Measurements from ENCODE around the gene SMIM43.

DNA sequence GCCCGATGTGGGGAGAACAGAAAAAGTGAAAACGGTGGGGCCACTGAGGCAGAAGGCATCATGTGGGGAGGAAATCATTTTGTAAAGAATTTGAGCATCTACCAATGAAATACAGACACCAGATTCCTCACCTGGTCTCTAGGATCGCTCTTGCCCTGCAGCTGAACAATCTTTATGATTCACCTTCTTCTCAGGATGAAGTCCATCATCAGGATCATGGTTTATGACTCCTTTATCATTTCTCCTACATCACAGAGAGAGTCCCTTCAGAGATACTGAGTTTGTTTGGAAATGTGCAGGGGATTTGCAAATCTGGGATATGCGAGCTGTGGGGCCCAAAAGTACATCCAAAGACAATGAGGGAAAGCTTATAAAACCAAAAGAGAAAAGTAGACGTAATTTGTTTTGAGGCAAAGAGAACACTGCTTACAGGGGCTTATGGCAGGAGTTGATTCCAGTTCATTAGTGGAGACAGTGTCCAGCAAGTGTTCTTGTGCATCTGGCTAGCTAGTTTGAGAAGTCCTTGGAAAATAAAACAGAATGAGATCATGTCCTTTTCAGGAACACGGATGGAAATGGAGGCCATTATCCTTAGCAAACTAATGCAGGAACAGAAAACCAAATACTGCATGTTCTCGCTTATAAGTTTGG, 52.8 kb downstream of the SMIM43 start:
- TF ChIP-seq MAX (IDR thresholded peaks at IDR 0.05; ENCODE audit: insufficient read depth, insufficient read length) (no peak), FOS (IDR thresholded peaks at IDR 0.05; ENCODE audit: borderline replicate concordance, insufficient read depth, low read length) (no peak), POLR2AphosphoS5 (IDR thresholded peaks at IDR 0.05; ENCODE audit: insufficient read depth, low read depth, low read length) (no peak), EZH2 (IDR thresholded peaks at IDR 0.05; ENCODE audit: borderline replicate concordance, low read depth, low read length, severe bottlenecking) (no peak), POLR2A (IDR thresholded peaks at IDR 0.05; ENCODE audit: low read depth, low read length) (no peak)
- TF ChIP-seq, protein P1, sequence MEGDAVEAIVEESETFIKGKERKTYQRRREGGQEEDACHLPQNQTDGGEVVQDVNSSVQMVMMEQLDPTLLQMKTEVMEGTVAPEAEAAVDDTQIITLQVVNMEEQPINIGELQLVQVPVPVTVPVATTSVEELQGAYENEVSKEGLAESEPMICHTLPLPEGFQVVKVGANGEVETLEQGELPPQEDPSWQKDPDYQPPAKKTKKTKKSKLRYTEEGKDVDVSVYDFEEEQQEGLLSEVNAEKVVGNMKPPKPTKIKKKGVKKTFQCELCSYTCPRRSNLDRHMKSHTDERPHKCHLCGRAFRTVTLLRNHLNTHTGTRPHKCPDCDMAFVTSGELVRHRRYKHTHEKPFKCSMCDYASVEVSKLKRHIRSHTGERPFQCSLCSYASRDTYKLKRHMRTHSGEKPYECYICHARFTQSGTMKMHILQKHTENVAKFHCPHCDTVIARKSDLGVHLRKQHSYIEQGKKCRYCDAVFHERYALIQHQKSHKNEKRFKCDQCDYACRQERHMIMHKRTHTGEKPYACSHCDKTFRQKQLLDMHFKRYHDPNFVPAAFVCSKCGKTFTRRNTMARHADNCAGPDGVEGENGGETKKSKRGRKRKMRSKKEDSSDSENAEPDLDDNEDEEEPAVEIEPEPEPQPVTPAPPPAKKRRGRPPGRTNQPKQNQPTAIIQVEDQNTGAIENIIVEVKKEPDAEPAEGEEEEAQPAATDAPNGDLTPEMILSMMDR (IDR thresholded peaks at IDR 0.05; ENCODE audit: extremely low read depth in 1 of 2, insufficient read depth in 1 of 2, low read depth in 1 of 2, low read length in 2 of 2): no peak

All from endothelial cell of umbilical vein (primary cell).